Peyer's patch (tissue), 4 donors: ENCODE results near the gene CRYBG3. TPM values are rescaled to one million over a fixed set of nuclear protein-coding genes. Genes with fewer than 3 reads are reported as not detected.

Experiments
- DNase-seq, 3 donors: peaks; one replicate each; pipeline ENCODE4 v3.0.0-alpha.2; 2017 to 2019
- H3K27ac ChIP-seq, 4 donors: fragments of 200-600 bp; sonication (generic); one replicate each; pipeline ENCODE4 v1.5.1; 2016 to 2019
- H3K27me3 ChIP-seq, 2 donors: fragments of 200-600 bp; sonication (generic); one replicate each; pipeline ENCODE4 v1.5.1; 2019
- H3K36me3 ChIP-seq, 3 donors: fragments of 200-600 bp; sonication (generic); one replicate each; pipeline ENCODE4 v1.5.1; 2016 to 2019
- H3K4me1 ChIP-seq, 4 donors: fragments of 200-600 bp; sonication (generic); one replicate each; pipeline ENCODE4 v1.5.1; 2016 to 2019
- H3K4me3 ChIP-seq, 4 donors: fragments of 200-600 bp; sonication (generic); 1 replicate in 3 of 4; 2 replicates in 1 of 4; pipeline ENCODE4 v1.5.1; 2016 to 2019; ENCODE audit warnings: mild to moderate bottlenecking in 1 of 4
- H3K9me3 ChIP-seq, 4 donors: fragments of 200-600 bp; sonication (generic); one replicate each; pipeline ENCODE4 v1.5.1; 2016 to 2019; ENCODE audit warnings: mild to moderate bottlenecking in 1 of 4
- POLR2A ChIP-seq, 2 donors: fragments of 450-650 bp; IDR thresholded peaks; one replicate each; pipeline ENCODE4 v1.5.1; 2017; ENCODE audit warnings: antibody characterized with exemption in 2 of 2, mild to moderate bottlenecking in 2 of 2, moderate library complexity in 2 of 2
- total RNA-seq, 4 donors: library from RNA; depleted of rRNA; stranded (reverse); fragments of >200 nt; gene quantifications; one replicate each; pipeline ENCODE4 v1.1.0, GENCODE V29; 2016
- TF ChIP-seq, protein P1 (sequence below), 6 experiments: fragments of 450-650 bp in 4 of 6; fragments of 200-600 bp in 2 of 6; sonication (generic) in 1 of 6; IDR thresholded peaks; one replicate each; pipeline ENCODE4 v1.5.1; 2017 to 2019; ENCODE audit warnings: antibody characterized with exemption in 6 of 6, mild to moderate bottlenecking in 3 of 6, moderate library complexity in 1 of 6

Gene CRYBG3
- total RNA-seq, 4 donors from 2014 or later, result 11.4 to 47.0 (median 16.9) TPM

GRCh38 chr3:97952280-97952679, 130.5 kb downstream of the CRYBG3 start:
- Histone ChIP-seq H3K4me1 (no peaks in the 10 kb centered on the region), H3K36me3 (peaks cover 0 to 36% (median 0%) of the 10 kb centered on the region in 3 donors), H3K27ac (peak overlapping the region in 2 of 4 donors; percentile 34 to 35), H3K9me3 (no peaks in the 10 kb centered on the region), H3K4me3 (no peak overlapping the region), H3K27me3 (no peaks in the 10 kb centered on the region)
- peak in 1 of 3 donors; percentile 68 for DNase-seq
- TF ChIP-seq POLR2A (IDR thresholded peaks at IDR 0.05), result no peak
- TF ChIP-seq, protein P1, sequence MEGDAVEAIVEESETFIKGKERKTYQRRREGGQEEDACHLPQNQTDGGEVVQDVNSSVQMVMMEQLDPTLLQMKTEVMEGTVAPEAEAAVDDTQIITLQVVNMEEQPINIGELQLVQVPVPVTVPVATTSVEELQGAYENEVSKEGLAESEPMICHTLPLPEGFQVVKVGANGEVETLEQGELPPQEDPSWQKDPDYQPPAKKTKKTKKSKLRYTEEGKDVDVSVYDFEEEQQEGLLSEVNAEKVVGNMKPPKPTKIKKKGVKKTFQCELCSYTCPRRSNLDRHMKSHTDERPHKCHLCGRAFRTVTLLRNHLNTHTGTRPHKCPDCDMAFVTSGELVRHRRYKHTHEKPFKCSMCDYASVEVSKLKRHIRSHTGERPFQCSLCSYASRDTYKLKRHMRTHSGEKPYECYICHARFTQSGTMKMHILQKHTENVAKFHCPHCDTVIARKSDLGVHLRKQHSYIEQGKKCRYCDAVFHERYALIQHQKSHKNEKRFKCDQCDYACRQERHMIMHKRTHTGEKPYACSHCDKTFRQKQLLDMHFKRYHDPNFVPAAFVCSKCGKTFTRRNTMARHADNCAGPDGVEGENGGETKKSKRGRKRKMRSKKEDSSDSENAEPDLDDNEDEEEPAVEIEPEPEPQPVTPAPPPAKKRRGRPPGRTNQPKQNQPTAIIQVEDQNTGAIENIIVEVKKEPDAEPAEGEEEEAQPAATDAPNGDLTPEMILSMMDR (IDR thresholded peaks at IDR 0.05), result no peak

- H3K4me3 ChIP-seq, result no peak overlapping the region
- DNase-seq, result no peak
- H3K36me3 ChIP-seq, result peaks cover 0 to 36% (median 0%) of the 10 kb centered on the region in 3 donors
- peak overlapping the region in 2 of 4 donors; percentile 34 to 50 for H3K27ac ChIP-seq
- H3K27me3 ChIP-seq, result no peaks in the 10 kb centered on the region
- H3K9me3 ChIP-seq, result no peaks in the 10 kb centered on the region
- no peak for TF ChIP-seq POLR2A (IDR thresholded peaks at IDR 0.05)
- TF ChIP-seq, protein P1 (IDR thresholded peaks at IDR 0.05), result no peak
- no peaks in the 10 kb centered on the region for H3K4me1 ChIP-seq
Measured at GRCh38 chr3:97952872-97953271, 131.1 kb downstream of the CRYBG3 start.

- Histone ChIP-seq H3K27me3 (no peaks in the 10 kb centered on the region), H3K4me3 (no peak overlapping the region), H3K27ac (no peak overlapping the region), H3K4me1 (no peaks in the 10 kb centered on the region), H3K36me3 (peaks cover 0 to 38% (median 0%) of the 10 kb centered on the region in 3 donors), H3K9me3 (no peaks in the 10 kb centered on the region)
- no peak for TF ChIP-seq POLR2A (IDR thresholded peaks at IDR 0.05)
- TF ChIP-seq, protein P1 (IDR thresholded peaks at IDR 0.05), result no peak
- DNase-seq, result no peak
Measured at GRCh38 chr3:97954228-97954827, 132.5 kb downstream of the CRYBG3 start.

GRCh38 chr3:97956051-97956450, 134.2 kb downstream of the CRYBG3 start:
- Histone ChIP-seq H3K9me3 (no peaks in the 10 kb centered on the region), H3K27ac (no peak overlapping the region), H3K27me3 (no peaks in the 10 kb centered on the region), H3K4me3 (no peak overlapping the region), H3K36me3 (peaks cover 0 to 31% (median 0%) of the 10 kb centered on the region in 3 donors), H3K4me1 (no peaks in the 10 kb centered on the region)
- TF ChIP-seq, protein P1 (IDR thresholded peaks at IDR 0.05), result no peak
- TF ChIP-seq POLR2A (IDR thresholded peaks at IDR 0.05), result no peak
- no peak for DNase-seq

DNA sequence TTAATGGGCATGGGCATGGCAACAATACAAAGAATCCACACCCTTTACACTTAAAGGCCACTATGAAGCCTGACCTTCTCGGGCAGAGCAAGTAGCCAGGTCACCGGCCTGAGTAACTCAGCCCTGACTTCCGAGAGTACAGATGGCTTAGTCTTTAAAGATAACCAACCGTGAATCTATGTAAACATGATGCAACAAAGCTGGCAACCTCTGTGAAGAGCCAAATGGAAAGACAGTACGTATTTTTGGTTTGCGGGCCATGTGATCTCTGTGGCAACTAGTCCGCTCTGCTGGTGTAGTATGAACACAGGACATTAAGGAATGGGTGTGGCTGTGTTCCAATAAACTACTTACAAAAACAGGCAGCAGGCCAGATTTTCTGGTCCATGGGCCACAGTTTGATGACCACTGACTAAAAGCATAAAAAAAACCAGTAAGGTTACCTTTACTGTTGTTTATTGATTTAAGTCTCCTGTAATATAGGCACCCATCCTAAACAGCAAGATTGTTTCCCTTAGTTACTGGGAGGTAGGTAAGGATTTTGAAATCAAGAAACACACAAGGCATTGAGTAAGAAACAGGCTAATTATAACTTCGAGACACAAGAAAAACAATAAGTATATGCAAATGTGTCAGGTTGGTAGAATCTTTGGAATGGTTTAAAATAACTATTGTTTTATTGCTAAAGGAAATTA, 136.0 kb downstream of the CRYBG3 start:
- DNase-seq, result peak in 1 of 3 donors; percentile 50
- Histone ChIP-seq H3K4me3 (no peak overlapping the region), H3K27ac (peak overlapping the region in 2 of 4 donors; percentile 7 to 19), H3K27me3 (no peaks in the 10 kb centered on the region), H3K9me3 (no peaks in the 10 kb centered on the region), H3K36me3 (peaks cover 0 to 25% (median 0%) of the 10 kb centered on the region in 3 donors), H3K4me1 (no peaks in the 10 kb centered on the region)
- no peak for TF ChIP-seq POLR2A (IDR thresholded peaks at IDR 0.05)
- TF ChIP-seq, protein P1 (IDR thresholded peaks at IDR 0.05), result no peak
